ENCODE results near the gene ATG4B.

Gene ATG4B

DNA sequence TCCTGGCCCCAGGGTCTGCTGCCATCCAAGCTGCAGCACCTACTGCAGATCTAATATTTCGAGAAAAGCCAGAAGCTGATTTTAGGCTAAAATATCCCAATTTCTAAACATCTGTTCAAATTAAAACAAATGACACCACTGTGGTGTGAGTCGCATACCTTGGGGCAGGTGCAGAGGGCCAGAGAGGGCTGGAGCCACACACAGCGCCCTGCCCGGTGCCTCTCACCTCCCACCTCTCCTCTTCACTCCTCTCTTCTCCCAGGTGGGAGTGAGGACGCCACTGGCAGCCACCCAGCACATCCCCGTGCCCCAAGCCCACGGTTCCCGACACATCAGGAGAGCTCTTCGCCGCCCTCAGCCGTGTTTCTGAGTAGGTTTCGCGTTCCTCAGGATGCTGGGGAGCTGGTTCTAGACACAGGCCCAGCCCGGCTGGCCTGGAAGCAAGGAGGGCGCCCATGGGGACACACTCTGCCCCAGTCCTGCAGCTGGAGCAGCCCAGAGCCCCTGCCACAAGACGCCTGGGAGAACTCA lies 21.9 kb upstream of the ATG4B start:
- Histone ChIP-seq H4K20me1 (ENCODE audit: insufficient read depth) (no peaks in the 10 kb centered on the region), H2AFZ (ENCODE audit: low read depth) (no peak overlapping the region), H3K79me2 (ENCODE audit: insufficient read depth, low read depth) (peaks cover 6% of the 10 kb centered on the region; the same call in 1 of the 2 replicates), H3K9ac (no peak overlapping the region), H3K27ac (no peak overlapping the region), H3K4me1 (ENCODE audit: low read depth, poor library complexity, severe bottlenecking) (no peaks in the 10 kb centered on the region), H3K4me2 (no peak overlapping the region), H3K4me3 (IDR thresholded peaks at IDR 0.05; ENCODE audit: insufficient read depth, low read depth, low read length) (no peak overlapping the region), H3K27me3 (ENCODE audit: insufficient read depth, low read depth) (no peaks in the 10 kb centered on the region), H3K36me3 (ENCODE audit: insufficient read depth) (no peaks in the 10 kb centered on the region)
- TF ChIP-seq, protein P1, sequence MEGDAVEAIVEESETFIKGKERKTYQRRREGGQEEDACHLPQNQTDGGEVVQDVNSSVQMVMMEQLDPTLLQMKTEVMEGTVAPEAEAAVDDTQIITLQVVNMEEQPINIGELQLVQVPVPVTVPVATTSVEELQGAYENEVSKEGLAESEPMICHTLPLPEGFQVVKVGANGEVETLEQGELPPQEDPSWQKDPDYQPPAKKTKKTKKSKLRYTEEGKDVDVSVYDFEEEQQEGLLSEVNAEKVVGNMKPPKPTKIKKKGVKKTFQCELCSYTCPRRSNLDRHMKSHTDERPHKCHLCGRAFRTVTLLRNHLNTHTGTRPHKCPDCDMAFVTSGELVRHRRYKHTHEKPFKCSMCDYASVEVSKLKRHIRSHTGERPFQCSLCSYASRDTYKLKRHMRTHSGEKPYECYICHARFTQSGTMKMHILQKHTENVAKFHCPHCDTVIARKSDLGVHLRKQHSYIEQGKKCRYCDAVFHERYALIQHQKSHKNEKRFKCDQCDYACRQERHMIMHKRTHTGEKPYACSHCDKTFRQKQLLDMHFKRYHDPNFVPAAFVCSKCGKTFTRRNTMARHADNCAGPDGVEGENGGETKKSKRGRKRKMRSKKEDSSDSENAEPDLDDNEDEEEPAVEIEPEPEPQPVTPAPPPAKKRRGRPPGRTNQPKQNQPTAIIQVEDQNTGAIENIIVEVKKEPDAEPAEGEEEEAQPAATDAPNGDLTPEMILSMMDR (conservative IDR thresholded peaks at IDR 0.05; ENCODE audit: low read depth, low read length): no peak

DNA sequence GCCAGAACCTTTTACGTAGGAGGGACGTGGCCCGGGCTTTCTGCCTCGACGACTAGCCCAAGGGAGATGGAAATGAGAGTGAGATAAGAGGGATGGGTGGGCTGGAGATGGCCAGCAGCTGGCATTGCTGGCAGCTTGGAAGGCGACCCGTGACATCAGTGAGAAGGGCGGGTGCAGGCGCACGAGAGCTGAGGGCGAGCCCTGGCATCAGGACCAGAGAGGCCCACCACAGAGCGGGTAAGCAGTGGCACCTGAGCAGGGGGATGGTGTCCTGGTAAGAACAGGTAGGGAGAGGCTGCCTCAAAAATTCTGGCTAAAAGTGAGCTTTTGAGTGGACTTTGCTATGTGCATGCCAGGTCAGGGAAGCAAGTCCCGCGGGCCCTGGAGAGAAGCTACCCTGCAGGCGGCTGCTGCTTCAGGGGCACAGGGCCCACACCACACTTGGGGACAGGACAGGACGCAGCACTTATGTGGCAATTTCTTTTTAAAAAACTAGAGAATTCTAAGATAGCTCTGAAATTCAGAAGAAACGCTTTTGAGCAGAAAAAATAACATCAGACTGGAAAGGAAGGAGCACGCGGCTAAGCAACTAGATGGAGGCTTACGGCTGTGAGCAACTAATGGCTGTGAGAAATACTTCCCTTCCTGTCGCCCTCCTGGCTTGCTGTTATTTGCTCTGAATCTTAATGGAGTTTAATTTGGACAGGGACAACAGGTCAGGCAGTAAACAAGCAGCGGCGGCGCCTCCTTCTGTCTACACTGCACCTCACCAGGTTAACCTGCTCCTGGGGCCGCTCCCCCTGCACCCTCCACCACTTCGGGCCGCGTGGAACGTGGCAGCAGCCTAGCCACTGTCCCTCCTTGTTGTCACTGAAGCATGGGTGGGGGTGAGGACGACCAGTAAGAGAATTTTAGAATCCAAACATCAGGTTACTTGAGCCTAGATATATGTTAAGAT lies 21.0 kb upstream of the ATG4B start:
- Histone ChIP-seq H3K27ac (no peak overlapping the region), H3K27me3 (ENCODE audit: insufficient read depth, low read depth) (no peaks in the 10 kb centered on the region), H3K9ac (no peak overlapping the region), H3K4me3 (IDR thresholded peaks at IDR 0.05; ENCODE audit: insufficient read depth, low read depth, low read length) (no peak overlapping the region), H3K4me2 (no peak overlapping the region), H2AFZ (ENCODE audit: low read depth) (no peak overlapping the region), H3K4me1 (ENCODE audit: low read depth, poor library complexity, severe bottlenecking) (no peaks in the 10 kb centered on the region), H3K79me2 (ENCODE audit: insufficient read depth, low read depth) (peaks cover 6% of the 10 kb centered on the region; the same call in 1 of the 2 replicates), H4K20me1 (ENCODE audit: insufficient read depth) (no peaks in the 10 kb centered on the region), H3K36me3 (ENCODE audit: insufficient read depth) (no peaks in the 10 kb centered on the region)
- TF ChIP-seq, protein P1 (conservative IDR thresholded peaks at IDR 0.05; ENCODE audit: low read depth, low read length): no peak

DNA sequence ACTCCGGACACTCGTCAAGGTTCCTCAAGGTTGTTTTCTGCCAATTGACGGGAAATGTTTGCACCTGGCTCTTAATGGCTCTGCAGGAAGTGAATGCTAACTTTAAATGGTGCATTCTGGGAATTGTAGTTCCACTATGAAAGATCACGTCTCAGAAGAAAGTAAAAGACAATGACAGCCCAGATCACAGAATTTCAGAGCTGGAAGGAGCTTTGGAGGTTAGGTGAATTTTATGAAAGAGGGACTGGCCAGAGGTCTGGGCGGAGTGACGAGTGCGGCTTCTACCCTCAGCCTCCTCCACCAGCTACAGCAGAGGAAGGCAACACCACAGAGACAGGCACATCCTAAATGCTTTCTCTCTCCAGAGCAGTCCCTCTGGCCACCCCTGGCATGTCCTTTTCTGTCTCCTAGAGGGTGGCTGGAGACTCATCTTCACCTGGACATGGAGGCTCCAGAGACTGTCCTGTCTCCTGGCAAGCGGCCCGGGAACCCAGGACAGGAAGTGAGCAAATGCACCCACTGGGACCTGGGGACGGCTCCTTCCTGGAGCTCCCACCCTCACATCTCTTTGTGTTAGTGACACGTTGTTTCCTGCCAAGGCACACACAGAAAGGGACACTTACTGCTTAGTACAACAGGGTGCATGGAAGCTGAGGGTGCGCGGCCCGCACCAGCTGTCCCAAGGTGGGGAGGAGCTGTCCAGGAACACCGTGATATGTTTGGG lies 19.9 kb upstream of the ATG4B start:
- Histone ChIP-seq H3K36me3 (ENCODE audit: insufficient read depth) (no peaks in the 10 kb centered on the region), H2AFZ (ENCODE audit: low read depth) (no peak overlapping the region), H3K4me2 (no peak overlapping the region), H3K9ac (no peak overlapping the region), H4K20me1 (ENCODE audit: insufficient read depth) (no peaks in the 10 kb centered on the region), H3K27ac (no peak overlapping the region), H3K4me3 (IDR thresholded peaks at IDR 0.05; ENCODE audit: insufficient read depth, low read depth, low read length) (no peak overlapping the region), H3K79me2 (ENCODE audit: insufficient read depth, low read depth) (peaks cover 6% of the 10 kb centered on the region; the same call in 1 of the 2 replicates), H3K4me1 (ENCODE audit: low read depth, poor library complexity, severe bottlenecking) (no peaks in the 10 kb centered on the region), H3K27me3 (ENCODE audit: insufficient read depth, low read depth) (no peaks in the 10 kb centered on the region)
- TF ChIP-seq, protein P1 (conservative IDR thresholded peaks at IDR 0.05; ENCODE audit: low read depth, low read length): no peak

DNA sequence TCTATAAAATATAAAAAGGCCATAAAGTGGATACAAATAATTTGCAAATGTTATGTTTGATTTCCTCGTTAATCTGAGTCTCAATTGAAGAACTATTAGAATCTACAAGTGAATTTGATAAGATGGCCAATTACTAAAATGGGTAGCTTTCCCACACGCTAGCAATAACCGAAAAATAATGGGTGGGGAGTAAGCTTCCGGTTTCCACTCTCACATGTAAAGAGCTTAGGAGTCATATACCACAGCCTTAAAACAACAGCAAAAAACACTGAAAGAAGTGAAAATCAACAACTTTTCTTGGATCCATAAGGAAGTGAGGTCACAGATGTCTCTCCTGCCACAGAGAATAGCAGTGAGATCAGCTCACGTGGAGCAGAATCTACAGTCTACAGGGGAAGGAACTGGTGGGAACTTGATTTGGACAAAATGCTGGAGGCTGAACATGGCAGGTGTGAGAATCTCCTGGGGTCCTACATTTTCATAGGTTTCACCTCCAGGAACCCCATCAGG lies 19.1 kb upstream of the ATG4B start:
- H3K4me3 ChIP-seq (IDR thresholded peaks at IDR 0.05; ENCODE audit: insufficient read depth, low read depth, low read length): no peak overlapping the region
- H2AFZ ChIP-seq (ENCODE audit: low read depth): no peak overlapping the region
- no peak overlapping the region for H3K27ac ChIP-seq
- H3K9ac ChIP-seq: no peak overlapping the region
- H3K27me3 ChIP-seq (ENCODE audit: insufficient read depth, low read depth): no peaks in the 10 kb centered on the region
- H3K4me2 ChIP-seq: no peak overlapping the region
- TF ChIP-seq, protein P1 (conservative IDR thresholded peaks at IDR 0.05; ENCODE audit: low read depth, low read length): no peak
- H3K36me3 ChIP-seq (ENCODE audit: insufficient read depth): no peaks in the 10 kb centered on the region
- H3K79me2 ChIP-seq (ENCODE audit: insufficient read depth, low read depth): peaks cover 6% of the 10 kb centered on the region; the same call in 1 of the 2 replicates
- no peaks in the 10 kb centered on the region for H4K20me1 ChIP-seq (ENCODE audit: insufficient read depth)
- no peaks in the 10 kb centered on the region for H3K4me1 ChIP-seq (ENCODE audit: low read depth, poor library complexity, severe bottlenecking)
